ENCODE data around the gene AQP2. TPM values are rescaled to one million over a fixed set of nuclear protein-coding genes. Genes with fewer than 3 reads are reported as not detected.

AQP2 gene
- total RNA-seq, 1 donor from 2014 or later, result not detected

DNA sequence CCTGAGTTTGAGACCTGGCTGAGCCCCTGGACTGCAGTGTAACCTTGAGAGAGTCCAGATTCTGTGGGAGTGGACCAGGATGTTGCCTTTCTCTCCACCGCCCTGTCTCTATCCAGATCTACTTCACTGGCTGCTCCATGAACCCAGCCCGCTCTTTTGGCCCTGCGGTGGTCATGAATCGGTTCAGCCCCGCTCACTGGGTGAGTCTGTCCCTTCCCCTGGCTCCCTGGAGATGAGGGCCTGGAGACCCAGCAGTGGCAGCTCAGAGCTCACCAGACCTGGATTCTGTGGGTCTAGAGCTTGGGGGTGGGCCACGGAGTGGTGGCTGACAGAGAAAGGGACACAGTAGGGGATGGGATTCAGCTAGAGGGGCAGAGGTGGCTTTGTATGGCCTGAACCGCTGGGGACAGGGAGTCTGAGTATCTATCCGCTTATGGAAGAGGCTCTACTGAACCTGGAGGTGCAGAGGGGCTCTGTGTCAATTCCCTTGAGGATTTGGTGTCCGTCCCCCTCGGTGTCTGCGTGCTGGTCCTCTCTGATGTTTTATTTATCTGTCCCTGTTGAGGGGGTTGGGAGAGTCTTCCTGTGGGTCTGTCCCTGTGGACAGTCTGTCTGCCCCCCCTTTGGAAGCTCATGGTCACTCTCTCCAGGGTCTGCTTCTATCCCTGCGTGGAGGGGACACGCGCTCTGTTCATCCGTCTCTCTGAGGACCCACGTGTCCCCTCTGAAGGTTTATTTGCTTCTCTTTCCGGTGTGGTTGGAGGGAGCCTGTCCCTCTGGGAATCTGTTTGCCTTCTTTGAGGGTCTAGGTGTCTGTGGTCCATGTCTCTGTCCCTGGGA is 13.7 kb downstream of the AQP2 start:
- Mint-ChIP-seq H3K9me3 (ENCODE audit: unreplicated experiment) (no peaks in the 10 kb centered on the region), H3K27me3 (ENCODE audit: unreplicated experiment) (peaks cover 11% of the 10 kb centered on the region)
- DNase-seq (ENCODE audit: extremely low spot score, unreplicated experiment), result no peak

DNA sequence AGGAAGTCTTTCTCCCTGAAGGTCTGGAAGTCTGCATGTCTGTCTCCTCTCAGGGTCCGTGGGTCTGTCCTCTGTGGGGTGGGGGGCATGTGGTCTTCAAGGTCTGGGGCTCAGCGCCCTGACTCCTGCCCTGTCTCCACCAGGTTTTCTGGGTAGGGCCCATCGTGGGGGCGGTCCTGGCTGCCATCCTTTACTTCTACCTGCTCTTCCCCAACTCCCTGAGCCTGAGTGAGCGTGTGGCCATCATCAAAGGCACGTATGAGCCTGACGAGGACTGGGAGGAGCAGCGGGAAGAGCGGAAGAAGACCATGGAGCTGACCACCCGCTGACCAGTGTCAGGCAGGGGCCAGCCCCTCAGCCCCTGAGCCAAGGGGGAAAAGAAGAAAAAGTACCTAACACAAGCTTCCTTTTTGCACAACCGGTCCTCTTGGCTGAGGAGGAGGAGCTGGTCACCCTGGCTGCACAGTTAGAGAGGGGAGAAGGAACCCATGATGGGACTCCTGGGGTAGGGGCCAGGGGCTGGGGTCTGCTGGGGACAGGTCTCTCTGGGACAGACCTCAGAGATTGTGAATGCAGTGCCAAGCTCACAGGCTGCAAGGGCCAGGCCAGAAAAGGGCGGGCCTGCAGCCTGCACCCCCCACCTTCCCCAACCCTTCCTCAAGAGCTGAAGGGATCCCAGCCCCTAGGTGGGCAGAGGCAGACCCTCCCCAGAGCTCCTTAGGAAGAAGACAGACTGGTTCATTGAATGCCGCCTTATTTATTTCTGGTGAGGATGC is 14.5 kb downstream of the AQP2 start:
- H3K36me3 Mint-ChIP-seq (ENCODE audit: unreplicated experiment), result no peaks in the 10 kb centered on the region
- H3K4me3 Mint-ChIP-seq (ENCODE audit: unreplicated experiment), result no peak overlapping the region
- no peaks in the 10 kb centered on the region for H3K9me3 Mint-ChIP-seq (ENCODE audit: unreplicated experiment)
- peaks cover 11% of the 10 kb centered on the region for H3K27me3 Mint-ChIP-seq (ENCODE audit: unreplicated experiment)
- H3K27ac Mint-ChIP-seq (ENCODE audit: unreplicated experiment), result no peak overlapping the region
- H3K4me1 Mint-ChIP-seq (ENCODE audit: unreplicated experiment), result peaks cover 27% of the 10 kb centered on the region
- TF ChIP-seq, protein P1, sequence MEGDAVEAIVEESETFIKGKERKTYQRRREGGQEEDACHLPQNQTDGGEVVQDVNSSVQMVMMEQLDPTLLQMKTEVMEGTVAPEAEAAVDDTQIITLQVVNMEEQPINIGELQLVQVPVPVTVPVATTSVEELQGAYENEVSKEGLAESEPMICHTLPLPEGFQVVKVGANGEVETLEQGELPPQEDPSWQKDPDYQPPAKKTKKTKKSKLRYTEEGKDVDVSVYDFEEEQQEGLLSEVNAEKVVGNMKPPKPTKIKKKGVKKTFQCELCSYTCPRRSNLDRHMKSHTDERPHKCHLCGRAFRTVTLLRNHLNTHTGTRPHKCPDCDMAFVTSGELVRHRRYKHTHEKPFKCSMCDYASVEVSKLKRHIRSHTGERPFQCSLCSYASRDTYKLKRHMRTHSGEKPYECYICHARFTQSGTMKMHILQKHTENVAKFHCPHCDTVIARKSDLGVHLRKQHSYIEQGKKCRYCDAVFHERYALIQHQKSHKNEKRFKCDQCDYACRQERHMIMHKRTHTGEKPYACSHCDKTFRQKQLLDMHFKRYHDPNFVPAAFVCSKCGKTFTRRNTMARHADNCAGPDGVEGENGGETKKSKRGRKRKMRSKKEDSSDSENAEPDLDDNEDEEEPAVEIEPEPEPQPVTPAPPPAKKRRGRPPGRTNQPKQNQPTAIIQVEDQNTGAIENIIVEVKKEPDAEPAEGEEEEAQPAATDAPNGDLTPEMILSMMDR (IDR thresholded peaks at IDR 0.05), result no peak
- no peak for DNase-seq (ENCODE audit: extremely low spot score, unreplicated experiment)

More for the DNA sequence above, 13.7 kb downstream of the AQP2 start:
- Mint-ChIP-seq H3K36me3 (ENCODE audit: unreplicated experiment) (no peaks in the 10 kb centered on the region), H3K27ac (ENCODE audit: unreplicated experiment) (no peak overlapping the region), H3K4me1 (ENCODE audit: unreplicated experiment) (peaks cover 36% of the 10 kb centered on the region), H3K4me3 (ENCODE audit: unreplicated experiment) (no peak overlapping the region)
- TF ChIP-seq, protein P1 (IDR thresholded peaks at IDR 0.05), result no peak

GRCh38 chr12:49965836-49966235 is 15.3 kb downstream of the AQP2 start:
- no peak overlapping the region for H3K27ac Mint-ChIP-seq (ENCODE audit: unreplicated experiment)
- H3K36me3 Mint-ChIP-seq (ENCODE audit: unreplicated experiment), result no peaks in the 10 kb centered on the region
- H3K4me3 Mint-ChIP-seq (ENCODE audit: unreplicated experiment), result no peak overlapping the region
- TF ChIP-seq, protein P1 (IDR thresholded peaks at IDR 0.05), result no peak
- H3K4me1 Mint-ChIP-seq (ENCODE audit: unreplicated experiment), result peaks cover 20% of the 10 kb centered on the region
- peaks cover 7% of the 10 kb centered on the region for H3K27me3 Mint-ChIP-seq (ENCODE audit: unreplicated experiment)
- no peak for DNase-seq (ENCODE audit: extremely low spot score, unreplicated experiment)
- H3K9me3 Mint-ChIP-seq (ENCODE audit: unreplicated experiment), result no peaks in the 10 kb centered on the region

DNA sequence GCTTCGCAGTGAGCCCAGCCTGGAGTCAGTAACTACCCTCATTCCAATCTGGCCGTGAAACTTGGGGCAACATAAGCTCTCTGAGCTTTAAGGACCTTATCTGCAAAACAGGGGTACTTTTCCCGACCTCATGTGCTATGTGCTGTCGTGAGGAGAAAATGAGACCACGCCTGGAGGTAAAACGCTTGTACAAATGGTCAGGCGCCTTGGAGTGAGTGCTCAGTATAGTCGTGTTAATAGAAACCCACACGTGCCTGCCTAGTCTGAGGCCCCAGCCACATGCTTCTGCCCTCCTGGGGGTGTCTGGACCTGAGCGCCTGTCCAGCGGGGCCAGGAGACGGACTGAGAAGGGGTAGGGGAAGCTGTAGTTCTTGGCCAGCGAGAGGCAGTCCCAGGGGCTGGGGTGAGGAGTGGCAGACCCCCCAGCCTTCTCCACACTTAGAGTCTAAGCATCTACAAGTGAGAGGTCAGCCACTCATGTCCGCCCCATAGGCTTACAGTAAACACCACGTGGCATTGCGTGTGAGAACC is 16.0 kb downstream of the AQP2 start:
- no peak overlapping the region for H3K4me3 Mint-ChIP-seq (ENCODE audit: unreplicated experiment)
- H3K4me1 Mint-ChIP-seq (ENCODE audit: unreplicated experiment), result peaks cover 20% of the 10 kb centered on the region
- TF ChIP-seq, protein P1 (IDR thresholded peaks at IDR 0.05), result no peak
- no peaks in the 10 kb centered on the region for H3K9me3 Mint-ChIP-seq (ENCODE audit: unreplicated experiment)
- no peak overlapping the region for H3K27ac Mint-ChIP-seq (ENCODE audit: unreplicated experiment)
- peaks cover 7% of the 10 kb centered on the region for H3K27me3 Mint-ChIP-seq (ENCODE audit: unreplicated experiment)
- H3K36me3 Mint-ChIP-seq (ENCODE audit: unreplicated experiment), result no peaks in the 10 kb centered on the region
- no peak for DNase-seq (ENCODE audit: extremely low spot score, unreplicated experiment)

All from osteocyte (in vitro differentiated cells).